Measurements from ENCODE around the gene WRAP73.

Gene WRAP73

GRCh38 chr1:3640121-3640837 is 9.6 kb downstream of the WRAP73 start:
- Histone ChIP-seq H3K4me3 (ENCODE audit: low read length) (no peak overlapping the region), H3K9ac (ENCODE audit: low read depth, low read length) (no peak overlapping the region), H3K9me3 (ENCODE audit: insufficient read depth, low read depth, low read length) (no peaks in the 10 kb centered on the region), H3K27ac (ENCODE audit: low read length) (no peak overlapping the region), H3K27me3 (ENCODE audit: insufficient read depth, low read length) (no peaks in the 10 kb centered on the region), H3K36me3 (ENCODE audit: insufficient read depth, low read depth, low read length) (peaks cover 40% of the 10 kb centered on the region), H3K4me1 (ENCODE audit: insufficient read depth, low read length) (no peaks in the 10 kb centered on the region)

GRCh38 chr1:3639397-3639911 is 10.4 kb downstream of the WRAP73 start:
- H3K4me3 ChIP-seq (ENCODE audit: low read length): no peak overlapping the region
- H3K4me1 ChIP-seq (ENCODE audit: insufficient read depth, low read length): no peaks in the 10 kb centered on the region
- no peak overlapping the region for H3K9ac ChIP-seq (ENCODE audit: low read depth, low read length)
- H3K27me3 ChIP-seq (ENCODE audit: insufficient read depth, low read length): no peaks in the 10 kb centered on the region
- H3K36me3 ChIP-seq (ENCODE audit: insufficient read depth, low read depth, low read length): peaks cover 44% of the 10 kb centered on the region
- H3K27ac ChIP-seq (ENCODE audit: low read length): no peak overlapping the region
- H3K9me3 ChIP-seq (ENCODE audit: insufficient read depth, low read depth, low read length): no peaks in the 10 kb centered on the region

DNA sequence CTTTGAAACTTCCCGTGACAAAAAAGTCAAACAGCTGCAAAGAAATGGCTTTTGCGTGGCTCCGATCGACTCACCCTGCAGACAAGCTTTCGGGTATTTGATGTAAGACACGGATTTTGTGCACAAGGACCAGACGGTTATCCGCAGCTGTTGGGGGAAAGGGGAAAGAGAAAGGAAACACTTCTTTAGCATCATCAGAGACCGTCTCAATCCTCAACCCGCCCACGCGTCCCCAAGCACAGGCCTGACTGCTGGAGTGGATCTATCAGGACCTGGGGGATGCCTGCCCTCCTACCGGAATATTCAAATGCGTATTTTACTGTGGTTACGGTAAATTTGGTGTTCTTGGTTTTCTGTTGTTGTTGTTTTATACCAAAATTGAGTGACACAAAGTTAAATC is 11.2 kb downstream of the WRAP73 start:
- Histone ChIP-seq H3K4me3 (ENCODE audit: low read length) (no peak overlapping the region), H3K9ac (ENCODE audit: low read depth, low read length) (no peak overlapping the region), H3K27me3 (ENCODE audit: insufficient read depth, low read length) (no peaks in the 10 kb centered on the region), H3K4me1 (ENCODE audit: insufficient read depth, low read length) (no peaks in the 10 kb centered on the region), H3K9me3 (ENCODE audit: insufficient read depth, low read depth, low read length) (no peaks in the 10 kb centered on the region), H3K27ac (ENCODE audit: low read length) (no peak overlapping the region), H3K36me3 (ENCODE audit: insufficient read depth, low read depth, low read length) (peaks cover 50% of the 10 kb centered on the region)

- H3K27me3 ChIP-seq (ENCODE audit: insufficient read depth, low read length): no peaks in the 10 kb centered on the region
- no peak overlapping the region for H3K27ac ChIP-seq (ENCODE audit: low read length)
- no peaks in the 10 kb centered on the region for H3K9me3 ChIP-seq (ENCODE audit: insufficient read depth, low read depth, low read length)
- H3K4me3 ChIP-seq (ENCODE audit: low read length): no peak overlapping the region
- no peaks in the 10 kb centered on the region for H3K4me1 ChIP-seq (ENCODE audit: insufficient read depth, low read length)
- no peak overlapping the region for H3K9ac ChIP-seq (ENCODE audit: low read depth, low read length)
- H3K36me3 ChIP-seq (ENCODE audit: insufficient read depth, low read depth, low read length): peaks cover 52% of the 10 kb centered on the region
Measured at GRCh38 chr1:3638027-3638426, 11.9 kb downstream of the WRAP73 start.

DNA sequence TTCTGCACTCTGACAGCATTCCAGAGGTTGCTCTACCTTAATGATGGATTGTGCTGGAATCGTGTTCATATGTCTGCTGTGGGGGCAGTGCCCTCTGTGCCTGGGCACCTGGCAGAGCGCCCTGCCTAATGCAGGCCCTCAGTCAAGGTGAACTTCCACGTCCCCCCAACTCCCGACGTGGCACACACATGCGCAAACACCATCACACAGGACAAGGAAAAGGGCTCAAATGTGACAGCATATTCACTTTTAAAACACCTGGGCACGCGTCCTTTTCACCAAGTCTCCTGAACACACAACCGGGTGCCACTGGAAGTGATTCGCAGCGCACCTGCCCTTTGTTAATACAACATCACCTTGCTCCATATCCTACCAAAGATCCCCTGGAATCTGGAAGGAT is 13.4 kb downstream of the WRAP73 start:
- Histone ChIP-seq H3K27ac (ENCODE audit: low read length) (no peak overlapping the region), H3K9ac (ENCODE audit: low read depth, low read length) (no peak overlapping the region), H3K4me1 (ENCODE audit: insufficient read depth, low read length) (0 out of 2 replicates have a peak, but pooled peaks cover 4% of the 10 kb centered on the region), H3K4me3 (ENCODE audit: low read length) (no peak overlapping the region), H3K36me3 (ENCODE audit: insufficient read depth, low read depth, low read length) (peaks cover 58% of the 10 kb centered on the region), H3K9me3 (ENCODE audit: insufficient read depth, low read depth, low read length) (no peaks in the 10 kb centered on the region), H3K27me3 (ENCODE audit: insufficient read depth, low read length) (no peaks in the 10 kb centered on the region)

GRCh38 chr1:3636080-3636479 is 13.8 kb downstream of the WRAP73 start:
- H3K27me3 ChIP-seq (ENCODE audit: insufficient read depth, low read length): no peaks in the 10 kb centered on the region
- no peak overlapping the region for H3K27ac ChIP-seq (ENCODE audit: low read length)
- H3K36me3 ChIP-seq (ENCODE audit: insufficient read depth, low read depth, low read length): peaks cover 58% of the 10 kb centered on the region
- H3K4me3 ChIP-seq (ENCODE audit: low read length): no peak overlapping the region
- no peaks in the 10 kb centered on the region for H3K9me3 ChIP-seq (ENCODE audit: insufficient read depth, low read depth, low read length)
- H3K9ac ChIP-seq (ENCODE audit: low read depth, low read length): no peak overlapping the region
- H3K4me1 ChIP-seq (ENCODE audit: insufficient read depth, low read length): 0 out of 2 replicates have a peak, but pooled peaks cover 4% of the 10 kb centered on the region

DNA sequence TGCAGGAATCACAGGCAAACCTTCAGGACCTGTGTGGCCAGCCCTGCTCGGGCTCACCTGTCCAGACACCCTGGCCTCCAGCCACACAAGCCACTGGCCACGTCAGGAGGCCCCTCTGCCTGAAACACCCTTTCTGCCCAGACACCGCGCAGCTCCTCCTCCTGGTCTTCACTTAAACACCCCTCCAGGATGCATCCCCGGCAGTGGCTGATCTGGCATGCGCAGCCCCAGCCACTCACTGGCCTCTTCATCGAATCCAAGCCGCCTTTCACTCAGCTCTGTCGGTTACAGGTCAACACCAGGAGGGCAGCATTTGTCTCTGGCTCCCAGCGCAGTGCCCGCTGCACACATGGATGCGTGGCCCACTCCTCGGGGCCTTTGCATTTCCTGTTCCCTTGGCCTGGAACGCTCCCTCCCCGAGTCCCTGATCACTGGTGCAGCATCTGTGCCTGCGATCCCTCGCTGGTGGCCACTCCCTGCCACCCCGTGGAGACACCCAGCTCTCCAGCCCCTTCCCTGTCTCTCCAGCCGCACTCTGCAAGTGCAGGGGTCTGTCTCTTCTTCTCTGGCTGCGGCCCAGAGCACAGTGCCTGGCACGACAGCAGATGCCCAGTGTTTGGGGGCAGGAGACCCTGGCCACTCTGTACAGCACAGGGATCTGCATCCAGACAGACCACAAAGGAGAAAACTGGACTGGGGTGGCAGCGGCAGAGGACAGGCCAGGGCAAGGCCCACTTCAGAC is 15.7 kb downstream of the WRAP73 start:
- no peaks in the 10 kb centered on the region for H3K27me3 ChIP-seq (ENCODE audit: insufficient read depth, low read length)
- H3K4me1 ChIP-seq (ENCODE audit: insufficient read depth, low read length): 0 out of 2 replicates have a peak, but pooled peaks cover 4% of the 10 kb centered on the region
- no peak overlapping the region for H3K9ac ChIP-seq (ENCODE audit: low read depth, low read length)
- peaks cover 70% of the 10 kb centered on the region for H3K36me3 ChIP-seq (ENCODE audit: insufficient read depth, low read depth, low read length)
- H3K9me3 ChIP-seq (ENCODE audit: insufficient read depth, low read depth, low read length): no peaks in the 10 kb centered on the region
- no peak overlapping the region for H3K4me3 ChIP-seq (ENCODE audit: low read length)
- no peak overlapping the region for H3K27ac ChIP-seq (ENCODE audit: low read length)

DNA sequence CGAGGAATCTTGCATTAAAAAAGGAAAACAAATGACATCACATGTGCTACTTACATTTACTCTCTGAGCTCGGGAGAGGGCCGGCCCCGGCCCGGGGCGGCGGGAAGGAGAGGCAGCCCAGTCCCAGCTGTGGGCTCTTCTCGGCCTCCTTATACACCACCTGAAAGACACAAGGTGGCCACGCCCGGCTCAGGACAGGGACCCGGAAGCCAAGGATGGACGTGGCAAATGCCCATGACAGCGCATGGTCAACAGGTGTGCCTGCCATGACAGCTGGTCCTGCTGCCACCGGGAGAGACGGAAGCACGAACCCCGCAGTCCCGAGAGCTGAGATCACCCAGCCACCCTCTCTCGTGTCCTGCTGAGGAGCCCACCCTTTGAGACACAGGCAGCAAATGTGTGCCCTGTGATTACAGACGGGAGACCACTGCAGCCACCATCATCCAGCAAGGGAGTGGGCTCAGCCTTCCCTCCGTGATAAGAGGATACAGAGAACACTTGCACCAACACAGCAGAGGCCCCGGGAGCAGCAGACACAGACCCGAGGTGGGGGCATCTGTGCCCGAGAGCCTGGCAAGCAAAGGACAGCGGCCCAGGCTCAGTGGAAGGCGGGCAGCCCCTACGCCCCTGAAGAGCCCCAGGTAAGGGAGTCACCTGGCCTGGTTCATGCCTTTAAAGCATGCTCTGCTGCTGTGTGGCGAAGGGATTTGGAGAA is 16.4 kb downstream of the WRAP73 start:
- Histone ChIP-seq H3K27me3 (ENCODE audit: insufficient read depth, low read length) (no peaks in the 10 kb centered on the region), H3K27ac (ENCODE audit: low read length) (no peak overlapping the region), H3K4me3 (ENCODE audit: low read length) (no peak overlapping the region), H3K36me3 (ENCODE audit: insufficient read depth, low read depth, low read length) (peaks cover 71% of the 10 kb centered on the region), H3K9ac (ENCODE audit: low read depth, low read length) (no peak overlapping the region), H3K9me3 (ENCODE audit: insufficient read depth, low read depth, low read length) (no peaks in the 10 kb centered on the region), H3K4me1 (ENCODE audit: insufficient read depth, low read length) (0 out of 2 replicates have a peak, but pooled peaks cover 4% of the 10 kb centered on the region)

GRCh38 chr1:3632716-3633343 is 17.1 kb downstream of the WRAP73 start:
- Histone ChIP-seq H3K27ac (ENCODE audit: low read length) (no peak overlapping the region), H3K36me3 (ENCODE audit: insufficient read depth, low read depth, low read length) (peaks cover 71% of the 10 kb centered on the region), H3K9ac (ENCODE audit: low read depth, low read length) (no peak overlapping the region)

GRCh38 chr1:3632298-3632697 is 17.6 kb downstream of the WRAP73 start:
- Histone ChIP-seq H3K27me3 (ENCODE audit: insufficient read depth, low read length) (no peaks in the 10 kb centered on the region), H3K4me3 (ENCODE audit: low read length) (no peak overlapping the region), H3K9me3 (ENCODE audit: insufficient read depth, low read depth, low read length) (no peaks in the 10 kb centered on the region), H3K4me1 (ENCODE audit: insufficient read depth, low read length) (0 out of 2 replicates have a peak, but pooled peaks cover 4% of the 10 kb centered on the region), H3K27ac (ENCODE audit: low read length) (no peak overlapping the region), H3K9ac (ENCODE audit: low read depth, low read length) (peak overlapping the region; percentile 63), H3K36me3 (ENCODE audit: insufficient read depth, low read depth, low read length) (peaks cover 72% of the 10 kb centered on the region)

More at GRCh38 chr1:3632716-3633343, 17.1 kb downstream of the WRAP73 start:
- no peaks in the 10 kb centered on the region for H3K27me3 ChIP-seq (ENCODE audit: insufficient read depth, low read length)
- H3K4me3 ChIP-seq (ENCODE audit: low read length): no peak overlapping the region
- H3K4me1 ChIP-seq (ENCODE audit: insufficient read depth, low read length): 0 out of 2 replicates have a peak, but pooled peaks cover 4% of the 10 kb centered on the region
- H3K9me3 ChIP-seq (ENCODE audit: insufficient read depth, low read depth, low read length): no peaks in the 10 kb centered on the region
